Osteocyte (in vitro differentiated cells): ENCODE measurements around the gene ZNF625. TPM values are rescaled to one million over a fixed set of nuclear protein-coding genes. Genes with fewer than 3 reads are reported as not detected.

Experiments
- DNase-seq: peaks from one replicate; pipeline ENCODE4 v3.0.0; 2021; ENCODE audit warnings: mixed read lengths; ENCODE audit not compliant: unreplicated experiment; ENCODE audit errors: extremely low spot score
- H3K27ac Mint-ChIP-seq: one replicate; pipeline ENCODE4 v1.8.0; 2021; ENCODE audit warnings: mild to moderate bottlenecking, mixed read lengths; ENCODE audit not compliant: unreplicated experiment
- H3K27me3 Mint-ChIP-seq: one replicate; pipeline ENCODE4 v1.8.0; 2021; ENCODE audit warnings: mixed read lengths; ENCODE audit not compliant: unreplicated experiment
- H3K36me3 Mint-ChIP-seq: one replicate; pipeline ENCODE4 v1.8.0; 2021; ENCODE audit warnings: mixed read lengths; ENCODE audit not compliant: unreplicated experiment
- H3K4me1 Mint-ChIP-seq: one replicate; pipeline ENCODE4 v1.8.0; 2021; ENCODE audit warnings: mixed read lengths; ENCODE audit not compliant: unreplicated experiment
- H3K4me3 Mint-ChIP-seq: one replicate; pipeline ENCODE4 v1.8.0; 2021; ENCODE audit warnings: mild to moderate bottlenecking, moderate library complexity, mixed read lengths; ENCODE audit not compliant: unreplicated experiment
- H3K9me3 Mint-ChIP-seq: one replicate; pipeline ENCODE4 v1.8.0; 2021; ENCODE audit warnings: mixed read lengths; ENCODE audit not compliant: unreplicated experiment
- total RNA-seq: library from RNA; stranded (reverse); gene quantifications from 2 replicates; pipeline ENCODE4 v1.2.1, GENCODE V29; 2021
- TF ChIP-seq, protein P1 (sequence below): fragments of 200-600 bp; sonication (generic); IDR thresholded peaks from 2 replicates; pipeline ENCODE4 v1.5.0; 2021; ENCODE audit warnings: antibody characterized with exemption, mild to moderate bottlenecking, moderate library complexity

Gene ZNF625
- total RNA-seq, 1 donor from 2014 or later = 11.6 TPM

- peaks cover 15% of the 10 kb centered on the region for H3K4me1 Mint-ChIP-seq
- no peak overlapping the region for H3K4me3 Mint-ChIP-seq
- DNase-seq = no peak
- peaks cover 29% of the 10 kb centered on the region for H3K9me3 Mint-ChIP-seq
- TF ChIP-seq, protein P1, sequence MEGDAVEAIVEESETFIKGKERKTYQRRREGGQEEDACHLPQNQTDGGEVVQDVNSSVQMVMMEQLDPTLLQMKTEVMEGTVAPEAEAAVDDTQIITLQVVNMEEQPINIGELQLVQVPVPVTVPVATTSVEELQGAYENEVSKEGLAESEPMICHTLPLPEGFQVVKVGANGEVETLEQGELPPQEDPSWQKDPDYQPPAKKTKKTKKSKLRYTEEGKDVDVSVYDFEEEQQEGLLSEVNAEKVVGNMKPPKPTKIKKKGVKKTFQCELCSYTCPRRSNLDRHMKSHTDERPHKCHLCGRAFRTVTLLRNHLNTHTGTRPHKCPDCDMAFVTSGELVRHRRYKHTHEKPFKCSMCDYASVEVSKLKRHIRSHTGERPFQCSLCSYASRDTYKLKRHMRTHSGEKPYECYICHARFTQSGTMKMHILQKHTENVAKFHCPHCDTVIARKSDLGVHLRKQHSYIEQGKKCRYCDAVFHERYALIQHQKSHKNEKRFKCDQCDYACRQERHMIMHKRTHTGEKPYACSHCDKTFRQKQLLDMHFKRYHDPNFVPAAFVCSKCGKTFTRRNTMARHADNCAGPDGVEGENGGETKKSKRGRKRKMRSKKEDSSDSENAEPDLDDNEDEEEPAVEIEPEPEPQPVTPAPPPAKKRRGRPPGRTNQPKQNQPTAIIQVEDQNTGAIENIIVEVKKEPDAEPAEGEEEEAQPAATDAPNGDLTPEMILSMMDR = no peak
- no peak overlapping the region for H3K27ac Mint-ChIP-seq
- no peaks in the 10 kb centered on the region for H3K27me3 Mint-ChIP-seq
- peaks cover 32% of the 10 kb centered on the region for H3K36me3 Mint-ChIP-seq
Measured at GRCh38 chr19:12095111-12095790, 61.3 kb downstream of the ZNF625 start.

Other genes starting within 250 kb of the ZNF625 start
- 6.7 and 8.0 TPM in 2 replicates for gene ZNF700, start 231.6 kb downstream of the ZNF625 start, total RNA-seq
- gene ZNF763, start 191.7 kb downstream of the ZNF625 start, total RNA-seq = 2.1 and 4.3 TPM in 2 replicates
- 4.5 and 7.5 TPM in 2 replicates for gene ZNF433, start 121.1 kb downstream of the ZNF625 start, total RNA-seq
- gene ZNF878, start 103.8 kb downstream of the ZNF625 start, total RNA-seq = 0.38 TPM in 1 of 2 replicates, not detected in the other
- 10.2 and 12.7 TPM in 2 replicates for gene ZNF844, start 92.0 kb downstream of the ZNF625 start, total RNA-seq
- gene ZNF20, start 16.4 kb downstream of the ZNF625 start, total RNA-seq = 3.9 and 8.5 TPM in 2 replicates
- gene ZNF136, start 6.4 kb upstream of the ZNF625 start, total RNA-seq = 10.4 and 12.9 TPM in 2 replicates
- gene ZNF44, start 138.1 kb upstream of the ZNF625 start, total RNA-seq = 7.0 and 7.8 TPM in 2 replicates
- 1.4 and 2.3 TPM in 2 replicates for gene ZNF563, start 176.9 kb upstream of the ZNF625 start, total RNA-seq
- gene ZNF442, start 208.9 kb upstream of the ZNF625 start, total RNA-seq = 2.2 and 2.3 TPM in 2 replicates
- gene ZNF799, start 244.5 kb upstream of the ZNF625 start, total RNA-seq = 1.7 and 2.1 TPM in 2 replicates